SIG-M5 (cell line): ENCODE data around the gene PHTF1.
"Not testable (repeated sequence)": the region's sequence is repeated elsewhere in the genome, so short reads cannot be mapped to it uniquely, and the experiment has no call there.

ENCODE experiments used
- DNase-seq: peaks from one replicate; lab custom pipeline; 2025; lab: John Stamatoyannopoulos, UW

The PHTF1 gene

GRCh38 chr1:113777561-113777960 lies 18.3 kb upstream of the PHTF1 start:
- DNase-seq: no peak

DNA sequence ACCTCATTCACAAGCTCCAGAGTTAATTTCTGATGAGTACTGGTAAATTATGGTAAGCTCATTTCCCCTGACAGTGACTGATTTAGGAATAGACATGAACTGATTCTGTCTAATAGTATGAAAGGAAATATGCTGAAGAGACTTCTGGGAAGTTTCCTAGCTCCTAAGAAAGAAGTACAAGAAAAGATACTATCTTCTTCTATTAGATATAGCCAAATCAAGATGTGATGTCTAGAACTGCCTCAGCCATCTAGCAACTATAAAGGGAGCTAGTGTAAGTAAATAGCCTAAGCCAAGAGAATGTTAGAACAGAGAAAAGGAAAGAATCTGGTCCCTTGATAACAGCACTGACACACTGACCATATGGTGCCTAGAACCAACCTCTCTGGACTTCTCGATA lies 10.7 kb upstream of the PHTF1 start:
- DNase-seq: no peak

DNA sequence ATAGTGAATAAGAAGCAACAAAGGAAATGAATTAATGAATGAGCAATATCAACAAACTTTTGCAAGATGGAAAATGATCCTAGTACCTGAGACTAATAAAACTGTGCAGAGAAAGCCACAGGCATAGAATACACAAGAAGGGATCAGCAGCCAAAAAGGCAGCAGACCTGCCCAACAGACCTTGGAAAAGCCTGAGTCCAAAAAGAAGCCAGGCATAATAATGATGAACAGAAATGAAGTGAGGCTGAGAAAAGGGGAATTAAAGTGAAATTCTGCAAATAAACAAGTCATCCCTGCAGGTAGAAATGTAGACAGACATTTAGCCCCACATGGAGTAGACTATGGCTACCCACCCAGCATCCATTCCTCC lies 10.3 kb upstream of the PHTF1 start:
- no peak for DNase-seq

DNA sequence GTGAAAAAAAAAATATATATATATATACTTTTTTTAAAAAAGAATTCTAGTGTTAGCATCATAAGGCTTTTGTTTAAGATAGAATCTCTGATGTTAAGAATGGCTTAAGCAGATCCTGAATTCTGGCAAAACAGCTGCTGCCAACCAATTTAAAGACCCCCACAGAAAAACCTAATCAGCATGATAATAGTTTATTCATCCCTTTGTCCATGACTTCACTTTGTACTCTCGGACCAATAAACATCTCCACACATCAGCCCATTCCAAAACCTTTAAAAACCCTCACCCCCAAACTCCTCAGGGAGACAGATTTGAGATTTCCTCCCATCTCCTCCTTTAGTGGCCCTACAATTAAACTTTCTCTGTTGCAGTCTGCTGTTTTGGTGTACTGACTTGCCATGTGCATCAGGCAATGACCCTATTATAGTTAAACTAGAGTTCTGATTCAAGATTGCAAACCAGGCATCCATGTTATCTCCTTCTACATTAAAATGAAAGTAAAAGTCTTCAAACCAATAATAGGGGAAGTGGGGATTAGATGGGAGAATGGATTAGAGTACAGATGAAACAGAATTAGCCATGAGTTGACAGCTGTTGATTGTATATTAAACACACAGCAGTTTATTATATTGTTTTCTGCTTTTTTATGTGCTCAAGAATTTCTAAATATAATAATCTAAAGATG lies 9.8 kb upstream of the PHTF1 start:
- no peak for DNase-seq

DNA sequence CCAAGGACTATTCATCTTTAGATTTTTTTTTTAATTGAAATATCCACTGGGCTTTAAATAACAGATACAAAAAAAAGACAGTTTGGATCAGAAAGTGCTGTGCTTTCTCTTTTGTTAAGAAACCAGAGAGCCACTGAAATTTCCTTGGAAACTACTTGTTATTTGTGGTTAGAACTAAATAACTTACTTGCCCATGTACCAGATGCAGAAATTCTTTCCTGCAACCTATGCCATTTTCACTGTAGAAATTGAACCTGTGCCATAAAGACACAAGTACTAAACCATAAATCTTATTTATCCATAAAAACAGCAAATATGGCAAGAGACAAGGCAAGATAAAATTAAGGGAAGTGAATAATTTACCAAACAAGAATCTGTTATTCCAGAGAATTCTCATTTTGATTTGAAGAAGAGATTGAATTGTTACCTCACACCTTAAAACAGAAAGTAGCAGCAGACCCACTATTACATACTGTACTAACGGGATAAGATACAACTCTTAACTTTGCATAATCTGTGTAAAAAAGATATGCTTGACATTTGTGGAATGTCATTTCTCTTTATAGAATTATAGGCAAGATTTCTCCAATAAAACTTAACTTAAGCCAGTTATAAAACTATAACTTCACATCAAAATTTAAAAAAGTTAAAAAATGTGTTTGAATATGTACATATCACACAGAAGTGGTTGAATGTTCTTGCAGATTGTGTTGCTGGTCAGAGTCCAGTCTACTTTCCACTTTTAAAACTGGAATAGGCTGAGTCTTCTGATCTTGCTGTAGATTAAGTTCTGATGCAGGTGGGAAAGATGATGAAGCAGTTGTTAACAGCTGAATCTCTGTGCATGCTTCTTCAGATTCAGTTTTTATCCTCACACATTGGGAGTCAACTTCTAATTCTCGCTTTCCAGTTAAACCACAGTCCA lies 6.3 kb upstream of the PHTF1 start:
- no peak for DNase-seq

DNA sequence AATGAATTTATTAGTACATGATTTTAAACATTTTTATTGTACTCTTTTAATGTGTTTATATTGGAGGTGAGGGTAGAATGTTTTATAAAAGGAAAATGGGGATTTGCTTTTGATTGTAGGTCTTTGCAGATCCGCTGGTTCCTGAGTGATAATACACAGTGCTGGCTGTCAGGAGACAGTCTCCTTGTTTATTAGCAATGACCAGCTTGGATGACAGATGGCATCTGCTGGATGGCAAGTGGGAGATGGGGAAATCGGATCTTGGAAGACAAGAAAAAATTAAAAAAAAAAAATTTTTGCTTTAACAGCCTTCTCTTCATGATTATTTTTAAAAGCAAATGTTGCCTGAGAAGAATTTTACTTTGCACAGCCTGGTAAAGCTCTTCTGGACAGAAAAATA lies 4.4 kb upstream of the PHTF1 start:
- no peak for DNase-seq

DNA sequence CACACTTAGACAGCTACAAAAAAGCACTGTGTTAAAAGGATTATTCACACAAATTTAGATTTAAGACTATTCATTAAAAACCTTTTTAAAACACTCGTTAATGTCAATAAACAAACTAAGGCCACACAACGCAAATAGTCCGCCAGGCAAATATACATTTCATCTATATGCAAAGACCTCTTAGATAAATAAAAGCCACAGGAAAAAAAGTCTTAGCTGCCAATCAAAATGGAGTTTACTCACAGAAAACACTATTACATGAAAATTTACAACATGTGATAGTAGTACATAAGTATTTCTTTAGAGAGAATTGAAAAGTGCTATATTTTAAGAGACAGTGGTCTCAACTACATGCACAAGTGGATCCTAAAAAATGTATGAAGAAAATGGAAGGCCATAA lies 2.7 kb upstream of the PHTF1 start:
- DNase-seq: no peak

DNA sequence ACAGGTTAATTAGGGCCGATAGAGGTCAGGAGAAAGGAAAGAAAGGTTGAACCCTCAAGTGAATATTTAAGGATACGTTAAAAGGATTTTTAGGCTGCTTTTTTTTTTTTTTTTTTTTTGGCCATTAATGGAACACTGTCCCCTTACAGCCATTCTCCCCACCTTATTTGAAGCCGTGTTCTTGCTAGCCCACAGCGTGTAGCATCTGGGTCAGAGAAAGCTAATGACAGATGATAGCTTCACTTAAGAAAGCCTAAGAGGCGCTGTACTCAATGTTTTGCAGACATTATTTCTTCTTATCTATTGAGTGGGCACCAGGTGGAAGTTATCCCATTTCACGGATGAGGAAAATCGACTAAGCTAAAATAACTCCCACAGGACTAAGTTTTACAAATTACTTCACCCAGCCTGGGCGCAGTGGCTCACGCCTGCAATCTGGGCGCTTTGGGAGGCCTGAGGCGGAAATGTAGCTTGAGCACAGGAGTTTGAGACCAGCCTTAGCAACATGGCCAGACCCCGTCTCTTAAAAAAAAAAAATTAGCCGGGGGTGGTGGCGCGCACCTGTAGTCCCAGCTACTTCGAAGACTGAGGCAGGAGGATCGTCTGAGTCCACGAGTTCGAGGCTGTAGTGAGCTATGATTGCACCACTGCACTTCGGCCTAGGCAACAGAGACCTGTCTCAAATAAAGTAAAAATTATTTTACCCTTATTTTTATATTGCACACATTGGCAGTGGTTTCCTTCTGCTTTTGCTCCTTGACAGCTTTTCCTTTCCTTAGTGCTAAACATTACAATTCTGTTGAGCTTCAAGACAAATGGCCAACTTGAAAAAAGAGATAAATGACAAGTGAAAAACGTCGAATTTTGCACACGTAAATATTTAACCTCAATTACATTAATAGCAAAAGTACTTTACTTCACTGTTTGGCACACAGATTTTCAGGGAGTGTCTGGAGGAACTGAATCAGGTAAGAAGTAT lies 1.1 kb upstream of the PHTF1 start:
- DNase-seq: no peak

- DNase-seq: no peak
These were observed 504 bp downstream of the PHTF1 start for GRCh38 chr1:113758631-113759332.

DNA sequence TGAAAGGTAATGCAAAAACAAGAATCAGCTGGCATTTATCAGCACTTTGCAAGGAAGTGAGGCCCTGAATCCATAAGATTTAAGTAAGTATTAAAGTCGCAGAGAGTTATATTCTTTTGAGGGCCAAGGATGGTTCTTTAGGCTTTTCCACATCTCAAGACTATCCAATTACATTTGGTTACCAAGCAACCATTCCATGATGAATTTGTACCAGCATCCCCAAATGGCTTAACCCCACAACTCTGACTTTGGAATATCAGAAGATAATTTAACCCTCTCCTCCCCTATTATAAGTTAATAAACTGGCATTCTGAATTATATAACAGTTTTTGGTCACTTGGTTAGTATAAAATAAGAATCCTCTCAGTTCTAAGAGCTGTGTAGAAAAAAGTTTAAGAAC lies 2.8 kb downstream of the PHTF1 start:
- DNase-seq: no peak

- DNase-seq: not testable (repeated sequence)
These were observed 6.0 kb downstream of the PHTF1 start for GRCh38 chr1:113753333-113753732.

DNA sequence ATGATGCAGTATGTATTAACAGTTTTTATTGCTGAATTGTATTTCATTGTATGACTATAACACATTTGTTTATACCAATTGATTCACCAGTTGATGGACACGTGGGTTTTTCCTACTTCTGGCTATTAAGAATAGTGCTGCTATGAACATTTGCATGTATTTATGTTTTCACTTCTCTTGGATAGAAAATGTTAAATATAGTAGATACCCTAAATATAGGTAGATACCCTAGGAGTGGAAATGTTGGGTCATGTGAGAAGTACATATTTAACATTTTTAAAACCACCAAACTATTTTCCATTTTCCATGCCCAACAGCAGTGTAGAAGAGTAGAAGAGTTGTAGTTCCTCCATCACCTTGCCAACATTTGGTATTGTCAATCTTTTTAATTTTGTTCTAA lies 7.8 kb downstream of the PHTF1 start:
- no peak for DNase-seq

DNA sequence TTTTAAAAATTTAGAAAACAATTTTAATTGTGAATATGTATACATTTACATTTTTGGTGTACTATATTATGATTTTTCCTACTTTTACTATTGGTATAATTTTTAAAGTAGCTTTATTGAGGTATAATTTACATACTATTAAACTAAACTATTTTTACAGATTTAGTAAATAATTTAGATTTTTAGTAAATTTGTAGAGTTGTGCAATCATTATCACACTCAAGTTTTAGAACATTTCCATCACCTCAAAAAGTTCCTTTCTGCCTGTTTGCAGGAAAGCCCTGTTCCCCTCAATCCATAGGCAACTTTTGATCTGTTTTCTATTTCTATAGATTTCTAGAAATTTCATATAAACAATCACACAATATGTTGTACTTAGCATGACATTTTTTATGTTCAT lies 8.2 kb downstream of the PHTF1 start:
- DNase-seq: no peak

GRCh38 chr1:113749402-113749801 lies 9.9 kb downstream of the PHTF1 start:
- DNase-seq: no peak

DNA sequence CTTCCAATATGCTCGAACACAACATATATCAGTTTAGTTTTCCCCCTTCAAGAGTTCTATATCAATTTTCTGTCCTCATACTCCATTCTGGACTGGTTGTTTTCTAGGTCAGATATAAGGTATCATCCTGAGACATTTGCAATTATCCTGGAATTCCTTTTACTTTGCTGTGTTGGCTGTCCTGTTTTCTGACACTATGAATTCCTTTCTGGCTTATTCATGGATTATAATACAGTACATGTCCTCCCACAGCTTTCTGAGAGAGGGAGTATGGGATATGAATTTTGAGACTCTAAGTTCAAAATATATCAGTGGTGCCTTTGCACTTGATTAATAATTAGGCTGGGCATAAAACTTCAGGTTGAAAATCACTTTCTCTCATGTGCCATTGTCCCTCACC lies 11.9 kb downstream of the PHTF1 start:
- no peak for DNase-seq

GRCh38 chr1:113745425-113745824 lies 13.9 kb downstream of the PHTF1 start:
- DNase-seq: no peak

DNA sequence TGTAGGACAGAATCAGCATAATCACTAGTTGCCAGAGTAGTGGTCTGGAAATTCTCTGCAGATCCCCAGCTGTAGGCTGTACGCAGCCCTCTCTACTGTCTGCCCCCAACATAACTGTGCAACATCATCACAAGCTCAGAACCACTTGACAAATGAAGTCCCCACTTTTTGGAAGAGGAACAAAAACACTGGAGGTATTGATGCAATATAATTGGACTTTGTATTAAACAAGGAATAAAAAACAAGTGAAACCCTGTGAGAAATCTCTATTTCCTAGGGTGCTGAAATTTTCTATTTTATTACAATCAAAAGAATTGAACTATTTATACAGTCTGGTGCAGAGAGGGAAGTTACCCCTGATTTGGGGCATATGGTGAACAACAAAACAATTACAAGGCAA lies 15.2 kb downstream of the PHTF1 start:
- DNase-seq: no peak

DNA sequence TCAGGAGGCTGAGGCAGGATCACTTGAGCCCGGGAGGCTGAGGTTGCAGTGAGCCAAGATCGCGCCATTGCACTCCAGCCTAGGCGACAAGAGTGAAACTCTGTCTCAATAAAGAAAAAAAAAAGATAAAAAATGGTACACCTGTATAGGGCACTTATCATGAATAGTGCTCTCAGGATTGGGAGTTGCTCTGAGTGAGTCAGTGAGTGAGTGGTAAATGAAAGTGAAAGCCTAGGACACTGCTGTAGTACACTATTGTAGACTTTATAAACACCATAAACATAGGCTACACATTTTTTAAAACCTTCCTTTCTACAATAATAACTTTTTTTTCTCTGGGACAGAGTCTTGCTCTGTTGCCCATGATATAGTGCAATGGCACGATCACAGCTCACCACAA lies 16.8 kb downstream of the PHTF1 start:
- no peak for DNase-seq

DNA sequence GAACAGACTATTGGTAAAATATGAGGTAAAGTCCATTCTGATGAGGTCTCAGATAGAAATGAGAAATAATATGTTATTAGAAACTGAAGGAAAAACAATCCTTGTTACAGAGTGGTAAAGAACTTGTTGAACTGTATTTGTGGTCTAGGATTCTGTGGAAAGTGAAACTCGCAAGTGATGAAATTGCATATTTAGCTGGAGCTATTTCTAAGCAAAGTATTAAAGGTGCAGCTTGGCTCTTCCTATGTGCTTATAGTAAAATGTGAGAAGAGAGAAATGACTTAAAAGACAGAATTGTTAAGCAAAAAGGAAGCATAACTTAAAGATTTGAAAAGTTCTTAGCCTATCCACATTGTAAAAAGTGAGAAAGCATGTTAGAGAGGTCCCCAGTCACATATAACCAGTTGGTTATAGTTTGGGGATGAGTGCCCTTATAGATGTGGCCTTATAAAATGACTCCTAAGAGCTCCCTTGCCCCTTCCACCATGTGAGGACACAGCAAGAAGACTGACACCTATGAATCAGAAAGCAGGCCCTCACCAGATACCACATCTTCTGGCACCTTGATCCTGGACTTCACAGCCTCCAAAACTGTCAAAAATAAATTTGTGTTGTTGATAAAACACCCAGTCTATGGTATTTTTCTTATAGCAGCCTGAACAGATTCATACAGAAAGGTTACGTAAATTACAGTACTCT lies 24.8 kb downstream of the PHTF1 start:
- DNase-seq: no peak

DNA sequence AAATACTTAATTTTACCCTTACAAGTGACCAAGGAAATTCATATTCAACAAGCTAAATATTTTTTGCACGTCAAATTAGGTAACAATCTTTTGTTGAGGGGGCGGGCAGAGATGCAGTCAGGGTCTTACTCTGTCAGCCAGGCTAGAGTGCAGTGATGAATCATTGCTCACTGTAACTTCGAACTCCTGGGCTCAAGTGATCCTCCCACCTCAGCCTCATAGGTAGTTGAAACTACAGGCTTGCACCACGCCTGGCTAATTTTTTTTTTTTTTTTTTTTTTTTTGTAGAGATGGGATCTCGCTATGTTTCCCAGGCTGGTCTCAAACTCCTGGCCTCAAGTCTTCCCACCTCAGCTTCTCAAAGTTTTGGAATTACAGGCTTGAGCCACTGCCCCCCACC lies 26.5 kb downstream of the PHTF1 start:
- DNase-seq: no peak

DNA sequence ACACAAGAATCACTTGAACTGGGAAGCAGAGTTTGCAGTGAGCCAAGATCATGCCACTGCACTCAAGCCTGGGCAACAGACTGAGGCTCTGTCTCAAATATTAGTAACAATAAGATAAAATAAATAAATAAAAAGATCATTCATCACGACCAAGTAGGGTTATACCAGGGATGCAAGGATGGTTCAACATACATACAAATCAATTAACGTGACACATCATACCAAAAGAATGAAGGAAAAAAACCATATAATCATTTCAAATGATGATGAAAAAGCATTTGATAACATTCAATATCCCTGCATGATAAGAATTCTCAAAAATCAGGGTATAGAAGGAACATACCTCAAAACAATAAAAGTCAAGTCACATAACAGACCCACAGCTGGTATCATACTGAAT lies 38.3 kb downstream of the PHTF1 start:
- DNase-seq: no peak
